GM18951 (cell line): ENCODE results near the gene VMA21.

Source experiments
- POLR2A ChIP-seq: IDR thresholded peaks from 4 replicates; pipeline ENCODE4 v1.6.1; 2011; ENCODE audit warnings: mild to moderate bottlenecking; ENCODE audit not compliant: insufficient read length, insufficient read depth; ENCODE audit errors: extremely low read depth
- in situ Hi-C: fragments of 300-500 bp; cut with MboI; formaldehyde crosslinking; loops from one replicate; pipeline ENCODE4 v1.12.0; 2022; ENCODE audit warnings: low sequenced_read_pairs, mixed read lengths, inconsistent platforms; ENCODE audit not compliant: unreplicated experiment

The VMA21 gene

GRCh38 chrX:151398346-151398745 lies 1.3 kb downstream of the VMA21 start:
- no peak for TF ChIP-seq POLR2A
- in situ Hi-C loops, result no loop called here

GRCh38 chrX:151402719-151403390 lies 5.8 kb downstream of the VMA21 start:
- in situ Hi-C loops, result no loop called here
- no peak for TF ChIP-seq POLR2A

- in situ Hi-C loops, result no loop called here
- no peak for TF ChIP-seq POLR2A
Measured at GRCh38 chrX:151416579-151416978, 19.6 kb downstream of the VMA21 start.

- in situ Hi-C loops, result no loop called here
- no peak for TF ChIP-seq POLR2A
Measured at GRCh38 chrX:151419782-151420181, 22.8 kb downstream of the VMA21 start.

- no peak for TF ChIP-seq POLR2A
- in situ Hi-C loops, result no loop called here
Measured at GRCh38 chrX:151424505-151424904, 27.5 kb downstream of the VMA21 start.

- TF ChIP-seq POLR2A, result no peak
- in situ Hi-C loops, result no loop called here
Measured at GRCh38 chrX:151448509-151448908, 51.5 kb downstream of the VMA21 start.

GRCh38 chrX:151458824-151459223 lies 61.8 kb downstream of the VMA21 start:
- no peak for TF ChIP-seq POLR2A
- in situ Hi-C loops, result no loop called here
